Measurements from ENCODE around the gene RABEP2.
"Not testable (repeated sequence)": the region's sequence is repeated elsewhere in the genome, so short reads cannot be mapped to it uniquely, and the experiment has no call there.

GRCh38 chr16:28890355-28890754 lies 34.7 kb downstream of the RABEP2 start:
- not testable (repeated sequence) for TF ChIP-seq CTCF (optimal IDR thresholded peaks at IDR 0.05 in 1 of 3, IDR thresholded peaks at IDR 0.05 in 1 of 3, conservative IDR thresholded peaks at IDR 0.05 in 1 of 3; ENCODE audit: extremely low read depth in 1 of 3, insufficient read depth in 2 of 3, low read length in 3 of 3); EZH2 (IDR thresholded peaks at IDR 0.05; ENCODE audit: low read length)
